Activated CD4-positive, alpha-beta T cell treated with anti-CD3 and anti-CD28 coated beads, Interleukin-2, amount 50 U/mL, for 48 hours (primary cell): ENCODE measurements around the gene PCDHB9.
"Not testable (repeated sequence)": the region's sequence is repeated elsewhere in the genome, so short reads cannot be mapped to it uniquely, and the experiment has no call there.

Source experiments
- DNase-seq, 2 experiments: peaks; one replicate each; pipeline ENCODE4 v3.0.0-alpha.2; 2020

The PCDHB9 gene

GRCh38 chr5:141189131-141189530, 2.2 kb downstream of the PCDHB9 start:
- not testable (repeated sequence) for DNase-seq

- peak; percentile 42 to 52 for DNase-seq
These were observed 5.3 kb downstream of the PCDHB9 start, which contains the start of gene PCDHB10 for GRCh38 chr5:141192110-141192725. Gene PCDHB10, plus strand, starts transcription at chr5:141192353. Its CDS starts 200 bp downstream, at chr5:141192553.

- not testable (repeated sequence) for DNase-seq
These were observed 7.4 kb downstream of the PCDHB9 start for GRCh38 chr5:141194332-141194731.

- no peak for DNase-seq
These were observed 9.4 kb downstream of the PCDHB9 start for GRCh38 chr5:141196363-141196762.

- DNase-seq: no peak
These were observed 12.6 kb downstream of the PCDHB9 start, which contains the start of gene PCDHB11 for GRCh38 chr5:141199359-141200235. Gene PCDHB11, plus strand, starts transcription at chr5:141199627. Its CDS starts 148 bp downstream, at chr5:141199775.

- not testable (repeated sequence) for DNase-seq
These were observed 14.2 kb downstream of the PCDHB9 start for GRCh38 chr5:141201126-141201525.

GRCh38 chr5:141201646-141202045, 14.7 kb downstream of the PCDHB9 start:
- DNase-seq: not testable (repeated sequence)

- DNase-seq: no peak
These were observed 21.5 kb downstream of the PCDHB9 start, which contains the start of gene PCDHB12 for GRCh38 chr5:141208478-141208877. Gene PCDHB12, plus strand, starts transcription at chr5:141208719. Its CDS starts 189 bp downstream, at chr5:141208908.

GRCh38 chr5:141210281-141210680, 23.3 kb downstream of the PCDHB9 start:
- DNase-seq: not testable (repeated sequence)

GRCh38 chr5:141210849-141211248, 23.9 kb downstream of the PCDHB9 start:
- not testable (repeated sequence) for DNase-seq

GRCh38 chr5:141213656-141214339, 26.8 kb downstream of the PCDHB9 start, which contains the start of gene PCDHB13:
Gene PCDHB13, plus strand, starts transcription at chr5:141213919. Its CDS starts 205 bp downstream, at chr5:141214124.
- DNase-seq: peak; percentile 23 to 31

GRCh38 chr5:141214583-141214982, 27.6 kb downstream of the PCDHB9 start:
- DNase-seq: not testable (repeated sequence)

- DNase-seq: not testable (repeated sequence)
These were observed 28.5 kb downstream of the PCDHB9 start for GRCh38 chr5:141215504-141215903.

- DNase-seq: not testable (repeated sequence)
These were observed 29.1 kb downstream of the PCDHB9 start for GRCh38 chr5:141216035-141216434.

- no peak for DNase-seq
These were observed 36.3 kb downstream of the PCDHB9 start, which contains the start of gene PCDHB14 for GRCh38 chr5:141223112-141223783. Gene PCDHB14, plus strand, starts transcription at chr5:141223343. Its CDS starts 163 bp downstream, at chr5:141223506.

GRCh38 chr5:141224844-141225243, 37.9 kb downstream of the PCDHB9 start:
- not testable (repeated sequence) for DNase-seq

GRCh38 chr5:141225421-141225820, 38.5 kb downstream of the PCDHB9 start:
- DNase-seq: not testable (repeated sequence)

GRCh38 chr5:141234109-141234667, 47.2 kb downstream of the PCDHB9 start:
- DNase-seq: no peak

- not testable (repeated sequence) for DNase-seq
These were observed 49.0 kb downstream of the PCDHB9 start for GRCh38 chr5:141235922-141236321.

GRCh38 chr5:141236516-141237313, 49.8 kb downstream of the PCDHB9 start:
- DNase-seq: no peak
